CD14-positive monocyte (primary cell): ENCODE measurements around the gene FABP1. TPM values are rescaled to one million over a fixed set of nuclear protein-coding genes. Genes with fewer than 3 reads are reported as not detected.
A peak's percentile ranks its signal among the peaks of the same experiment; 100 is the strongest.

Experiments used
- DNase-seq, 3 donors: peaks; one replicate each; pipeline ENCODE4 v3.0.0-alpha.2; 2011 to 2022
- H2AFZ ChIP-seq: 2 replicates; pipeline ENCODE4 v1.6.0; 2012; ENCODE audit warnings: mild to moderate bottlenecking, low read depth, low read length, inconsistent platforms; ENCODE audit not compliant: insufficient read depth, poor library complexity, severe bottlenecking
- H3K27ac ChIP-seq, 2 donors: 1 replicate in 1 of 2; 2 replicates in 1 of 2; pipeline ENCODE4 v1.5.1; 2012 to 2013; ENCODE audit warnings: low read length in 2 of 2, control low read depth in 1 of 2, inconsistent platforms in 1 of 2, low read depth in 1 of 2, mild to moderate bottlenecking in 1 of 2
- H3K27me3 ChIP-seq, 2 donors: one replicate each; pipeline versions ENCODE4 v1.6.0 to v1.6.1; 2011 to 2013; ENCODE audit warnings: low read length in 2 of 2; ENCODE audit not compliant: control insufficient read depth in 2 of 2, insufficient read depth in 2 of 2
- H3K36me3 ChIP-seq, 2 donors: replicated peaks in 1 of 2; 1 replicate in 1 of 2; 2 replicates in 1 of 2; pipeline versions ENCODE4 v1.5.1 to v1.6.1; 2012 to 2013; ENCODE audit warnings: low read length in 2 of 2, control low read depth in 1 of 2, inconsistent platforms in 1 of 2, mild to moderate bottlenecking in 1 of 2; ENCODE audit not compliant: insufficient read depth in 2 of 2, control insufficient read depth in 1 of 2
- H3K4me1 ChIP-seq, 2 donors: 1 replicate in 1 of 2; 2 replicates in 1 of 2; pipeline versions ENCODE4 v1.5.1 to v1.6.1; 2012 to 2013; ENCODE audit warnings: low read length in 2 of 2, control low read depth in 1 of 2, inconsistent platforms in 1 of 2, mild to moderate bottlenecking in 1 of 2, moderate library complexity in 1 of 2; ENCODE audit not compliant: insufficient read depth in 2 of 2, control insufficient read depth in 1 of 2
- H3K4me2 ChIP-seq: replicated peaks from 2 replicates; pipeline ENCODE3; 2012; ENCODE audit warnings: low read length, moderate library complexity, mild to moderate bottlenecking; ENCODE audit not compliant: poor library complexity, severe bottlenecking; ENCODE audit errors: extremely low read depth
- H3K4me3 ChIP-seq, 3 experiments: fragments of 200-600 bp in 1 of 3; sonication (generic) in 1 of 3; replicated peaks in 1 of 3; 1 replicate in 2 of 3; 2 replicates in 1 of 3; pipeline ENCODE4 v1.5.1; 2011 to 2013; ENCODE audit warnings: low read length in 3 of 3, mild to moderate bottlenecking in 3 of 3, control low read depth in 2 of 3, low read depth in 2 of 3, inconsistent platforms in 1 of 3, moderate library complexity in 1 of 3
- H3K79me2 ChIP-seq: 2 replicates; pipeline ENCODE4 v1.6.0; 2012; ENCODE audit warnings: mild to moderate bottlenecking, control low read depth, inconsistent platforms, low read length, moderate library complexity; ENCODE audit not compliant: insufficient read depth
- H3K9ac ChIP-seq: 2 replicates; pipeline ENCODE4 v1.6.0; 2017; ENCODE audit warnings: low read length, mild to moderate bottlenecking; ENCODE audit not compliant: insufficient read depth, poor library complexity, severe bottlenecking
- H3K9me3 ChIP-seq, 2 donors: replicated peaks in 1 of 2; 1 replicate in 1 of 2; 2 replicates in 1 of 2; pipeline versions ENCODE4 v1.5.1 to v1.6.1; 2012 to 2013; ENCODE audit warnings: low read length in 2 of 2, control low read depth in 1 of 2; ENCODE audit not compliant: control insufficient read depth in 1 of 2, insufficient read depth in 1 of 2
- H4K20me1 ChIP-seq: 2 replicates; pipeline ENCODE4 v1.6.0; 2012; ENCODE audit warnings: mild to moderate bottlenecking, low read length, control low read depth, moderate library complexity; ENCODE audit not compliant: insufficient read depth
- H3K27ac Mint-ChIP-seq, 7 donors: one replicate each; pipeline ENCODE4 v1.8.0; 2020; ENCODE audit warnings: mild to moderate bottlenecking in 7 of 7, mixed read lengths in 7 of 7, moderate library complexity in 6 of 7, inconsistent platforms in 2 of 7
- H3K27me3 Mint-ChIP-seq, 3 donors: one replicate each; pipeline ENCODE4 v1.8.0; 2021 to 2022; ENCODE audit warnings: low read depth in 3 of 3, mild to moderate bottlenecking in 3 of 3, mixed read lengths in 3 of 3, moderate library complexity in 3 of 3, inconsistent platforms in 1 of 3
- H3K36me3 Mint-ChIP-seq, 2 donors: one replicate each; pipeline ENCODE4 v1.8.0; 2020; ENCODE audit warnings: mixed read lengths in 2 of 2, inconsistent platforms in 1 of 2, mild to moderate bottlenecking in 1 of 2
- H3K4me1 Mint-ChIP-seq: one replicate; pipeline ENCODE4 v1.8.0; 2020; ENCODE audit warnings: mild to moderate bottlenecking, mixed read lengths
- H3K4me3 Mint-ChIP-seq, 2 donors: one replicate each; pipeline ENCODE4 v1.8.0; 2020; ENCODE audit warnings: mild to moderate bottlenecking in 2 of 2, mixed read lengths in 2 of 2, moderate library complexity in 1 of 2
- H3K9me3 Mint-ChIP-seq, 7 donors: one replicate each; pipeline ENCODE4 v1.8.0; 2020 to 2022; ENCODE audit warnings: mixed read lengths in 7 of 7, mild to moderate bottlenecking in 6 of 7, moderate library complexity in 6 of 7, inconsistent platforms in 2 of 7
- CTCF ChIP-seq: fragments of 200-600 bp; IDR thresholded peaks from one replicate; pipeline ENCODE4 v1.8.0; 2022; ENCODE audit warnings: antibody characterized with exemption, mild to moderate bottlenecking
- WGBS: methylation state at CpG from one replicate; pipeline ENCODE4 v1.1.5; 2013; ENCODE audit warnings: missing lambda C conversion rate; ENCODE audit not compliant: insufficient coverage; 5-methylcytosine and 5-hydroxymethylcytosine counted together
- intact Hi-C, 2 donors: fragments of 100-400 bp; cut with micrococcal nuclease; formaldehyde crosslinking; loops; one replicate each; pipeline versions ENCODE4 v1.15.0 to v1.15.1; 2023
- polyA plus RNA-seq, 3 donors: library from polyadenylated mRNA; depleted of rRNA in 1 of 3; unstranded in 2 of 3; stranded (reverse) in 1 of 3; fragments of 300-500 nt in 2 of 3; fragments of >200 nt in 1 of 3; fragmentation: Illumina TruSeq in 2 of 3; gene quantifications; 1 replicate in 2 of 3; 2 replicates in 1 of 3; pipeline ENCODE4 v1.2.3, GENCODE V29; 2012 to 2021

Gene FABP1
- polyA plus RNA-seq, 3 donors: not detected

DNA sequence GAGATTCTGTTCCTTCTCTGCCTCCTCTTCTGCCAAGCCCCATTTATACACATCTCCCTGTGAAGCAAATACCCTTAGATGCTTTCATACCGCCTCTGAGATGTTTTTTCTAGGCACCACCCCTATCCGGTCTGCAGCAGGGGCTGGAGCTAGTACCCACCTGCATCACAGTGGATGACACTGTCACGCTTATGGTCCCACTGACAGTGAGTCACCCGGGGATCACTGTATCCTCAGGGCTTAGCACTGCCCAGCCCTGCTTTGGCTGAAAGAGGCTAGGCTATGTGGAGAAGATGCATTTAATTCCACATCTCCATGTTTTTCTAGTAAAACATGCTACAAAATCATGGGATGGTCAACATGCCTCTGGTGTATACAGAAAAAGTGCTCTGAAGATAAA is 9.9 kb downstream of the FABP1 start:
- peaks cover 0 to 7% (median 2%) of the 10 kb centered on the region in 3 donors for H3K27me3 Mint-ChIP-seq
- DNase-seq: no peak
- H4K20me1 ChIP-seq: no peaks in the 10 kb centered on the region
- no peak for TF ChIP-seq CTCF
- no peaks in the 10 kb centered on the region for H3K4me1 Mint-ChIP-seq
- H3K9me3 Mint-ChIP-seq: peaks cover 0 to 4% (median 0%) of the 10 kb centered on the region in 7 donors
- peak overlapping the region in 1 of 7 donors; percentile 11 for H3K27ac Mint-ChIP-seq
- H3K9me3 ChIP-seq: no peaks in the 10 kb centered on the region
- intact Hi-C loops: no loop called here
- H3K9ac ChIP-seq: no peak overlapping the region
- no peaks in the 10 kb centered on the region for H3K4me1 ChIP-seq
- no peak overlapping the region for H3K4me2 ChIP-seq
- 94% methylated on average over 2 of the region's 4 CpGs for WGBS
- H3K27me3 ChIP-seq: no peaks in the 10 kb centered on the region
- no peak overlapping the region for H3K27ac ChIP-seq
- no peak overlapping the region for H3K4me3 ChIP-seq
- no peaks in the 10 kb centered on the region for H3K79me2 ChIP-seq
- H3K36me3 Mint-ChIP-seq: no peaks in the 10 kb centered on the region
- no peak overlapping the region for H3K4me3 Mint-ChIP-seq
- no peaks in the 10 kb centered on the region for H3K36me3 ChIP-seq
- H2AFZ ChIP-seq: no peak overlapping the region

DNA sequence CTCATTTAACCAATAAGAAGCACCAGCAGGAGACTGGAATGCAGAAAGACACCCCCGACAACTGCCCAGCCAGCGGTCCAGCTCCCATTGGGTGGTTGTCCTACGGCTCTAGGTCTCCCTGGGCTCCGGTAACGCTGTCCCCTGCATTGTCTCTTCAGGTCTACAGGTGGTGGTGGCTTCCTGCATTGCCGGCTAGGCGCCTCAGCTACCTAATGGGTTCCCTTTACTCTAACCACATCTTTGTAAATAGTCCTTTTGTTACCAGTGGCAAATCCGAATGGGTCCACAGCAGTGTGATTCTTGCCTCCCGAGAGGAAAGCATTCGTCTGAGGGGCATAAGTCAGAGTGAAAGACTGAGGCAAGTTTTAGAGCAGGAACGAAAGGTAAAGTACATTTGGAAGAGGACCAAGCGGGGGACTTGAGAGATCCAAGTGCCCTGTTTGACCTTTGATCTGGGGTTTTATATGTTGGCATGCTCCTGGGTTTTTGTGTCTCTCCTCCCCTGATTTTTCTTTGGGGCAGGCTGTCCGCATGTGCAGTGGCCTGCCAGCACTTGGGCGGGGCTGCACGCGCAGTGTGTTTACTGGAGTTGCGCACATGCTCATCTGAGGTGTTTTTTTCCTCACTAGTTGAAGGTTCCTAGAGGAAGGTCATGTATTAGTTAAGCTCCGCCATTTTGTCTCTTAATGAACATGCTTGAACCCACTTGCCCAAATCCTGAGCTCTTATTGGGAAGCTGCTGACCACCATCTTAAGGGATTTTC is 11.0 kb downstream of the FABP1 start:
- no peaks in the 10 kb centered on the region for H3K36me3 Mint-ChIP-seq
- no peaks in the 10 kb centered on the region for H3K36me3 ChIP-seq

More for the DNA sequence above, 11.0 kb downstream of the FABP1 start:
- Histone ChIP-seq H3K9me3 (no peaks in the 10 kb centered on the region), H4K20me1 (no peaks in the 10 kb centered on the region), H3K27me3 (no peaks in the 10 kb centered on the region), H3K4me1 (no peaks in the 10 kb centered on the region), H3K4me3 (no peak overlapping the region), H2AFZ (no peak overlapping the region), H3K4me2 (no peak overlapping the region), H3K27ac (no peak overlapping the region), H3K9ac (no peak overlapping the region), H3K79me2 (no peaks in the 10 kb centered on the region)
- Mint-ChIP-seq H3K4me3 (no peak overlapping the region), H3K27ac (no peak overlapping the region), H3K27me3 (peaks cover 0 to 7% (median 2%) of the 10 kb centered on the region in 3 donors), H3K4me1 (no peaks in the 10 kb centered on the region), H3K9me3 (peaks cover 0 to 4% (median 0%) of the 10 kb centered on the region in 7 donors)
- no peak for DNase-seq
- intact Hi-C loops: no loop called here
- 95% methylated on average over 16 of the region's 18 CpGs for WGBS
- TF ChIP-seq CTCF: no peak
